KMS-11 (cell line): ENCODE data around the gene KIF6.

Experiments used
- H2AFZ ChIP-seq: fragments of 200-600 bp; sonication (generic); 2 replicates; pipeline ENCODE4 v1.6.1; 2016; ENCODE audit warnings: antibody characterized with exemption, mixed run types, low read depth
- H3K27ac ChIP-seq: fragments of 200-600 bp; sonication (generic); 2 replicates; pipeline ENCODE4 v1.6.1; 2016; ENCODE audit warnings: mild to moderate bottlenecking, mixed run types
- H3K27me3 ChIP-seq: fragments of 200-600 bp; sonication (generic); 2 replicates; pipeline ENCODE4 v1.6.1; 2017; ENCODE audit warnings: mild to moderate bottlenecking, low read depth, mixed run types, moderate library complexity; ENCODE audit not compliant: insufficient read depth
- H3K36me3 ChIP-seq: fragments of 200-600 bp; sonication (generic); 2 replicates; pipeline ENCODE4 v1.6.1; 2017; ENCODE audit warnings: mild to moderate bottlenecking, mixed run types; ENCODE audit not compliant: insufficient read depth
- H3K4me1 ChIP-seq: fragments of 200-600 bp; sonication (generic); 2 replicates; pipeline ENCODE4 v1.6.1; 2016; ENCODE audit warnings: mild to moderate bottlenecking, low read depth, mixed run types; ENCODE audit not compliant: poor library complexity, severe bottlenecking
- H3K4me2 ChIP-seq: fragments of 200-600 bp; sonication (generic); 2 replicates; pipeline ENCODE4 v1.7.0; 2016; ENCODE audit warnings: mild to moderate bottlenecking, mixed run types
- H3K4me3 ChIP-seq: fragments of 200-600 bp; sonication (generic); IDR thresholded peaks from 2 replicates; pipeline ENCODE4 v1.6.1; 2017; ENCODE audit warnings: low read depth, low read length, mixed read lengths; ENCODE audit not compliant: insufficient read depth
- H3K79me2 ChIP-seq: fragments of 200-600 bp; sonication (generic); 2 replicates; pipeline ENCODE4 v1.6.1; 2016; ENCODE audit warnings: low read depth, mixed run types; ENCODE audit not compliant: insufficient read depth
- H3K9ac ChIP-seq: fragments of 200-600 bp; sonication (generic); 2 replicates; pipeline ENCODE4 v1.6.1; 2016; ENCODE audit warnings: mild to moderate bottlenecking, mixed run types
- H4K20me1 ChIP-seq: fragments of 200-600 bp; sonication (generic); 2 replicates; pipeline ENCODE4 v1.6.1; 2016; ENCODE audit warnings: mild to moderate bottlenecking, mixed run types; ENCODE audit not compliant: insufficient read depth
- CTCF ChIP-seq: fragments of 200-600 bp; sonication (generic); conservative IDR thresholded peaks from 2 replicates; pipeline ENCODE4 v1.6.1; 2017; ENCODE audit warnings: low read depth, mild to moderate bottlenecking, antibody characterized with exemption, low read length, moderate library complexity, mixed read lengths

The KIF6 gene

GRCh38 chr6:39320363-39320984, 404.7 kb downstream of the KIF6 start:
- TF ChIP-seq CTCF, result no peak
- H3K79me2 ChIP-seq, result no peaks in the 10 kb centered on the region
- no peaks in the 10 kb centered on the region for H3K4me1 ChIP-seq
- H2AFZ ChIP-seq, result no peak overlapping the region
- no peak overlapping the region for H3K27ac ChIP-seq
- H3K4me2 ChIP-seq, result no peak overlapping the region
- H3K27me3 ChIP-seq, result no peaks in the 10 kb centered on the region
- H3K9ac ChIP-seq, result no peak overlapping the region
- H4K20me1 ChIP-seq, result no peaks in the 10 kb centered on the region
- H3K36me3 ChIP-seq, result no peaks in the 10 kb centered on the region
- no peak overlapping the region for H3K4me3 ChIP-seq

- Histone ChIP-seq H3K4me2 (no peak overlapping the region), H3K9ac (no peak overlapping the region), H2AFZ (no peak overlapping the region), H3K4me3 (no peak overlapping the region), H3K36me3 (no peaks in the 10 kb centered on the region), H3K79me2 (no peaks in the 10 kb centered on the region), H4K20me1 (no peaks in the 10 kb centered on the region), H3K27me3 (no peaks in the 10 kb centered on the region), H3K27ac (no peak overlapping the region), H3K4me1 (no peaks in the 10 kb centered on the region)
- no peak for TF ChIP-seq CTCF
Observed at GRCh38 chr6:39319621-39320362, 405.4 kb downstream of the KIF6 start.

GRCh38 chr6:39317256-39317655, 408.0 kb downstream of the KIF6 start:
- H3K27me3 ChIP-seq, result no peaks in the 10 kb centered on the region
- H3K9ac ChIP-seq, result no peak overlapping the region
- TF ChIP-seq CTCF, result no peak

GRCh38 chr6:39314273-39314795, 410.9 kb downstream of the KIF6 start, which contains the start of gene KCNK17:
KCNK17 (minus strand) TSS chr6:39314419; CDS start chr6:39314320, 99 bp downstream.
- Histone ChIP-seq H3K4me1 (no peaks in the 10 kb centered on the region), H3K27me3 (no peaks in the 10 kb centered on the region), H3K27ac (no peak within 1 kb of the TSS), H3K79me2 (no peaks in the 10 kb centered on the region), H2AFZ (no peak within 1 kb of the TSS), H3K9ac (no peak within 1 kb of the TSS), H4K20me1 (no peaks in the 10 kb centered on the region), H3K4me2 (no peak within 1 kb of the TSS), H3K4me3 (no peak within 1 kb of the TSS), H3K36me3 (no peaks in the 10 kb centered on the region)
- no peak for TF ChIP-seq CTCF

More at GRCh38 chr6:39317256-39317655, 408.0 kb downstream of the KIF6 start:
- Histone ChIP-seq H3K27ac (no peak overlapping the region), H4K20me1 (no peaks in the 10 kb centered on the region), H2AFZ (no peak overlapping the region), H3K4me2 (no peak overlapping the region), H3K36me3 (no peaks in the 10 kb centered on the region), H3K4me1 (no peaks in the 10 kb centered on the region), H3K4me3 (no peak overlapping the region), H3K79me2 (no peaks in the 10 kb centered on the region)
